HG03060 (cell line): ENCODE results near the gene ADGRG2.
"Not testable (repeated sequence)": the region's sequence is repeated elsewhere in the genome, so short reads cannot be mapped to it uniquely, and the experiment has no call there.

ENCODE experiments used
- ATAC-seq: cut with Tn5 transposase; IDR thresholded peaks from one replicate; pipeline ENCODE4 v1.9.1; 2021; ENCODE audit warnings: low read depth, moderate number of reproducible peaks; ENCODE audit not compliant: unreplicated experiment

Gene ADGRG2

GRCh38 chrX:19007011-19007410, 115.3 kb downstream of the ADGRG2 start:
- no peak for ATAC-seq

GRCh38 chrX:19005909-19006308, 116.4 kb downstream of the ADGRG2 start:
- ATAC-seq: no peak

- no peak for ATAC-seq
These were observed 118.5 kb downstream of the ADGRG2 start for GRCh38 chrX:19003756-19004155.

GRCh38 chrX:18998653-18999052, 123.6 kb downstream of the ADGRG2 start:
- ATAC-seq: no peak

GRCh38 chrX:18997916-18998315, 124.4 kb downstream of the ADGRG2 start:
- ATAC-seq: no peak

- ATAC-seq: no peak
These were observed 125.7 kb downstream of the ADGRG2 start for GRCh38 chrX:18996536-18996935.

- no peak for ATAC-seq
These were observed 127.0 kb downstream of the ADGRG2 start for GRCh38 chrX:18995221-18995620.

- ATAC-seq: no peak
These were observed 127.6 kb downstream of the ADGRG2 start for GRCh38 chrX:18994713-18995112.

- ATAC-seq: no peak
These were observed 129.4 kb downstream of the ADGRG2 start for GRCh38 chrX:18992829-18993228.

- ATAC-seq: peak; percentile 11
These were observed 137.2 kb downstream of the ADGRG2 start for GRCh38 chrX:18985186-18985435.

GRCh38 chrX:18984381-18985185, 137.7 kb downstream of the ADGRG2 start:
- peak; percentile 48 for ATAC-seq

GRCh38 chrX:18983666-18984380, 138.4 kb downstream of the ADGRG2 start, which contains the start of gene PHKA2:
Gene PHKA2, minus strand, starts transcription at chrX:18984114. Its CDS starts 182 bp downstream, at chrX:18983932.
- ATAC-seq: peak; percentile 25

GRCh38 chrX:18981124-18981807, 141.0 kb downstream of the ADGRG2 start:
- no peak for ATAC-seq

GRCh38 chrX:18980262-18980661, 142.0 kb downstream of the ADGRG2 start:
- ATAC-seq: not testable (repeated sequence)

- ATAC-seq: no peak
These were observed 147.3 kb downstream of the ADGRG2 start for GRCh38 chrX:18974993-18975392.

GRCh38 chrX:18973527-18974192, 148.6 kb downstream of the ADGRG2 start:
- ATAC-seq: no peak

- no peak for ATAC-seq
These were observed 150.8 kb downstream of the ADGRG2 start for GRCh38 chrX:18971506-18971905.

GRCh38 chrX:18970465-18970864, 151.8 kb downstream of the ADGRG2 start:
- ATAC-seq: no peak

- ATAC-seq: no peak
These were observed 155.6 kb downstream of the ADGRG2 start for GRCh38 chrX:18966624-18967023.

GRCh38 chrX:18964901-18965300, 157.4 kb downstream of the ADGRG2 start:
- no peak for ATAC-seq

GRCh38 chrX:18964026-18964425, 158.2 kb downstream of the ADGRG2 start:
- no peak for ATAC-seq
